Kidney capillary endothelial cell (primary cell): Measurements from ENCODE around the gene USP40.

Source experiments
- DNase-seq: peaks from one replicate; pipeline ENCODE4 v3.0.0-alpha.2; 2018; ENCODE audit warnings: low spot score

The USP40 gene

DNA sequence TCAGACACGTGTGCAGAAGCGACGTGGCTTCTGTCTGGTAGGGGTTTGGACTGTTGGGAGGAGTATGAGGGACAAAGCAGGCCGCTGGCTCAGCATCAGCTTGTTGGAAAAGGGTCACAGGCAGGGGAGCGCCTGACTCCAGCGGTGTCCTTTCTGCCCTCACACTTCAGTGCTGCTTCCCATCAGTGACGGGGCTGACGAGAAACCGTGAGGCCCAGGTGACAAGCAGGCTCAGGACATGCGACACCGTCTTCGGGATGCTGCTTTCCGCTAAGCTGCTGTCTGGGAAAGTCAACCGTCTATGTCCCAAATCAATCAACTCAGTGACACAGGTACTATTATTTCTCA, 90.5 kb downstream of the USP40 start:
- DNase-seq = no peak

GRCh38 chr2:233474308-233475160, 92.0 kb downstream of the USP40 start:
- DNase-seq = no peak

DNA sequence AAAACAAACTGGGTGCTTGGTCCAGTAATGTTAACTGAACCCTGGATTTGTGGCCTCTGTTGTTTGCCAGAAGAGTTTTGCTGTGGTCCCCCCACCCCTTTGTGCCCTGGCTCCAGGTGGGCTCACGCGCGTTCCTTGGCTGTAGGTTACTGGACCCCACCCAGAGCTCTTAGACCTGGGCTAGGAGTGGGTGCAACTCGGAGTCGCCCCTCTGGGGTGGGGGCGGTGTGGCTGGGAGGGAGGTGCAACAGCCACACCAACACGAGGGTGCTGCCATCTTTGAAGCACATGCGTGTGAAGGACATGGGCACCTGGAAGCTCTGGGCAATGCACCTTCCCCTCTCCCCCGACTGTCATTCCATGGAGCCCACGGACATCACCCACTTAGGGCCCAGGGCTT, 92.7 kb downstream of the USP40 start:
- no peak for DNase-seq

DNA sequence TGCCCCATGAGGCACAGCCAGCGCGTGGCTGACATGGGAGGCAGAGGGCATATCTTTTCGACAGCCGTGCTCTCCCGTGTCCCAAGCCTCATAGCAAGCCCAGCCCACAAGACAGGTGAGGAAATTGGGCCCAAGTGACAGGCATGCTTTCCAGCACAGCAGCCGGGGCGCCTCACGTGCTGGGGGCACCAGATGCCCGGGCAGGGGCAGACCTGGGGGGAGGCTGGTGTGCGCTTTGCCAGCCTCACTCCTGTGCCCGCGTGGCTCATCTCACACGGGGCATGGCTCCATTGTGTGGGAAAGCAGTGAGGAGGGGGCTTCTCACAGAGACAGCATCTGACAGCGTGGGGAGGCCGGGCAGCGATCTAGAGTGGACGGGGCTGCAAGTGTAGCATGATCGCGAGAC, 93.2 kb downstream of the USP40 start:
- no peak for DNase-seq

DNA sequence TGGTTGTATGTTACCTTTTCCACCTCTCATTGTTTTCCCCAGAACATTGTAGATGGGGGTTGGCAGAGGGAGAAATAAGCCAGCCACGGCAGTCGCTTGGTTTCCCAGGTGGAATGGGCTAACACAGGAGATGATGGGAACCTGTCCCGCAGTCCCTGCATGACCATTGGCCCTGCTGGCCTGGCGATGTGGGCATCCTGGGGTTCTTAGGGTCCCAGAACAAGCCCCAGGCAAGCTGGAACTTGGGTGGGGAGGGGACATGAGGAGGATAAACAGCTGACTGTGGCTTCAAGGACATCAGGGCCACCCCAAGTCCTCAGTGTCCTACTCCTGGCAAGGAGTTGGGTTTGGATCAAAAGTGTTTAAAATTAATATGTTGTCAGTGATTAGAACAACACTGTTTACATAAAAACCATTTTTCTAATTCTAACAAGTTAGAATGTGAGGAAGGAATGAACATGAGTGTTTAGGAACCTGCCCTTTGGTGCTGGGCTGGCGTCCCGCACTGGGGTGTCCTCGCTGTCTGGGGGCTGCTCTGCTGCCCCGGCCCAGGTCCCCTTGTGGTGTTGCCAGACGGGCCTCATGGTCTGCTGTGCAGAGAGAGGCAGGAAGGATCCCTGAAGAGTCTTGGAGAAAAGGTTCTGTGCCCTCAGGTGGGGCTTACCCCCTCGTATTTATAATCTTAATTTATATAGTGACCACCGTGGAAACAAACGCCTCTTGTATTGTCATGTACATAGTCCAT, 95.1 kb downstream of the USP40 start:
- no peak for DNase-seq

DNA sequence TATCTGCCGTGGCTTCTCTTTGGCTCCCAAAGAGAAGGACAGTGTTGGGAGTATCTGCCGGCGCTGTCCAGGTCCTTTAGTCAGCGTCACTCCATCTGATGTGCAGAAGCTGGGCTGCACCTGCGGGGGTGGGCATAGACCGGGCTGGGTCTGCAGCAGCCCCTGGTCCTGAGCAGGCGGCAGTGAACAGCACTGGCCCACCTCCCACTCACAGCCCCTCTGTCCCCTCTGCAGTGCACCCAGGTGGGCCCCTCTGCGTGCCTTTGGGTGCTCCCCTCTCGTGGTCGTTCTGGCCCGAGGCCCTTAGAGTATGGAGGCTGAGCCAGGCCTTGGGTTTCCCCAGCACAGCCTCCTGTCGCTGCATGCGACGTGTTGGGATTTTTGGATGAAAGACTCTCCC, 95.7 kb downstream of the USP40 start:
- DNase-seq = no peak

DNA sequence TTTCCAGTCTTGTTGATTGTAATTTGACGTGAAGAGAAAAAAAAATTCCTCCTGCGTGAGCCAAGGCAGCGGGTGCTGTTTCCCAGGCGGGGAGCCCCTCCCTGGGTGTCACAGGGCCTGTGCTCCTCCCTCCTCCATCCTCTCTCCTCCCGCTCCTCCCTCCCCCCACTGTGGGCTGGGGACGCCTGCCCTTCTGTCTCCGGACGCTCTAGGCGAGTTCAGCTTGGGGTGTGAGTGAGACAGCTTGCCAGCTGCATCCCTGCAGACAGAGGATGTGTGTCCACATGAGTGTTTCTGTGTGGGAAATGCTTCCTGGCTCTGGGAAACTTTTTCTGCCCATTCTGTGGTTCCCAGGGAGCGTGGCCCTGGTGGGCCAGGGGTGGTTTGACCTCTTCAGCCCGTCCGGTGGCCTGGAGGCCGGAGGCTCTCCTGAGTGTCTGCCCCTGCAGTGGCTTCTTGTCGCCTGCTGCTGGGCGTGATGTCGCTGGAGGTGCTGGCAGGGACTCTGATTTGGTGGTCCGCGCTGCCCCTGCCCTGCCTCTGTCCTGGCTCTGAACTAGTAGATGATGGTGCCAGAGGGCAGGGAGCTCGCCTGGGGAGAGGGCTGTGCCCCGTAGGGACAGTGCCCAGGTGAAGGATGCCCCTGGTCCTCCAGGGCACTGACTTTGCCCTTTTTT, 96.4 kb downstream of the USP40 start:
- no peak for DNase-seq

DNA sequence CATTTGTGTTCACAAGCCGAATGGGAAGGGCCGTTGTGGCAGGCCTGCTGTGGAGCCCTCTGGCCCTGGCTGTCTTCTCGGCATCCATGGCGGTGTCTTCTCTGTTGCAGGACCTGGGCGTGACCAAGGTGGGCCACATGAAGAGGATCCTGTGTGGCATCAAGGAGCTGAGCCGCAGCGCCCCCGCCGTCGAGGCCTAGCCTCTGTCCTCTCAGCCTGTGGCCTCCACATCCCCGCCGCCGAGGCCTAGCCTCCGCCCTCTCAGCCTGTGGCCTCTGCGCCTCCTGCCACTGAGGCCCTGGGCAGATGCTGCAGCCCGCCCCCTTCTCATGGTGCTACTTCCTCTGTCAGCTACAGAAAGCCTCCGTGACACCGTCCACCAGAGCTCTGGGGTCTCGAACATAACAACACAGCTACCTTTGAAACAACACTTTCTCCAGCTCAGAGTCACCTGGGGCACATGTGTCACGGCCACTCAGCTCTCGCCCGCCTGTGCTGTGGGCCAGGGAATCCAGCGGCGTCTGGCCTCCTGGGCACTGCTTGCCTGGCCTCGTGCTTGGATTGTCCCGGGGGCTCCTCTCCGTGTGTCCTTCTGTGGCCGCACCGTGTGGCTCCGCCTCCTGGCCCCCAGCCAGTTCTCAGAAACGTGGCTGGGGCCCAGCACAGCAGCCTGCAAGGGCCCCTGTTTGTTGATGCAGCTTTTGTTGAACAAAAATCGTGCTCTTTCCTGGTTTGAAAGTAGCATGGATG, 97.1 kb downstream of the USP40 start:
- DNase-seq = no peak

- no peak for DNase-seq
Observed at GRCh38 chr2:233468741-233469110, 97.9 kb downstream of the USP40 start.

DNA sequence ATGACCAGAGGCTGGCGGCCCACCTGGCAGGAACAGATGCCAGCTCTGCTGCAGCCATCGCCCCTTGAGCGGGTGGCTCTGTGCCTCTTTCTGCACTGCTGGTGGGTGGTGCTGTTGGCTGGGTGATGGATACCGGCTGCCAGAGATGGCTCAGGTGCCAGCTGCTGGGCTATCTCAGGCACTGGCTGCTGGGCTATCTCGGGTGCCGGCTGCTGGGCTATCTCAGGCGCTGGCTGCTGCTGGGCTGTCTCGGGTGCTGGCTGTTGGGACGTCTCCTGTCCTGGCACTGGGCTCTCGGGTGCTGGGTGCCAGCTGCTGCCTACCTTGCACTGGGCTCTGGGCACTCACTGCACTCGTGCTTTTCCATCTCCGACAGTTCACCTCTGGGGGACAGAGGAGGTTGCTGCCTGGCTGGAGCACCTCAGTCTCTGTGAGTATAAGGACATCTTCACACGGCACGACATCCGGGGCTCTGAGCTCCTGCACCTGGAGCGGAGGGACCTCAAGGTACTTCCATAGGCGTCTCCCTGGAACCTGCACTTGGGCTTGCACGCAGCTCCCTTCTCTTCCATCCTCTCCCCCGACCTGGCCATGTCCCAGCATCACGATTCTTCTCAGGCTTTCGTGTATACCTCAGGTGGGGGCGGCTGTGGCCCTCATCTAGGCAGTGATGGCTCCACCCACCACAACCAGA, 98.4 kb downstream of the USP40 start:
- no peak for DNase-seq

DNA sequence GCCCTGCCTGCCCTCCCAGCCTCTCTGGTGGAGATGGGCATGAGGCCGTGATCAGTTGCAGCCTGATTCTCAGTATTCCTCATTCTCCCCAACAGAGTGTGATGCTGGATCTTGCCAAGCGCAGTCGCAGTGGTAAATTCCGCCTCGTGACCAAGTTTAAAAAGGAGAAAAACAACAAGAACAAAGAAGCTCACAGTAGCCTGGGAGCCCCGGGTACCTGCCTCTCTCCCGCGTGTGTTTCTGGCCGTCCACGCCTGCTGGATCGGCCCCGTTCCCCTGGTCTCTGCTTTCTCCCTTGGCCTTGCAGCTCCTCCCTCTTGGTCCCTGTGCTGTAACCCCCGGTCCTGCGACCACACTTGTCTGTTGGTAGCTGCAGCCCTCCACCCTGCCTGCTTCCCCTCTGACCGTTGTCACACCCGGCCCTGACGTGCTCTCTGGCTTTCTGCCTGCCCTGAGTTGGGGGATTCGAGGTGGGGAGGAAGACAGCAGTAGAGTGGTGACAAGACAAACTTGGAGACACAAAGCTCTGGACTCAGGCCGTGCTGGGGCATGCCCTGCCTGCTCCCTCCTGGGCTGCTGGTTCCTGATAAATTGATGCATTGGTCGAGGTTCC, 99.5 kb downstream of the USP40 start:
- no peak for DNase-seq

DNA sequence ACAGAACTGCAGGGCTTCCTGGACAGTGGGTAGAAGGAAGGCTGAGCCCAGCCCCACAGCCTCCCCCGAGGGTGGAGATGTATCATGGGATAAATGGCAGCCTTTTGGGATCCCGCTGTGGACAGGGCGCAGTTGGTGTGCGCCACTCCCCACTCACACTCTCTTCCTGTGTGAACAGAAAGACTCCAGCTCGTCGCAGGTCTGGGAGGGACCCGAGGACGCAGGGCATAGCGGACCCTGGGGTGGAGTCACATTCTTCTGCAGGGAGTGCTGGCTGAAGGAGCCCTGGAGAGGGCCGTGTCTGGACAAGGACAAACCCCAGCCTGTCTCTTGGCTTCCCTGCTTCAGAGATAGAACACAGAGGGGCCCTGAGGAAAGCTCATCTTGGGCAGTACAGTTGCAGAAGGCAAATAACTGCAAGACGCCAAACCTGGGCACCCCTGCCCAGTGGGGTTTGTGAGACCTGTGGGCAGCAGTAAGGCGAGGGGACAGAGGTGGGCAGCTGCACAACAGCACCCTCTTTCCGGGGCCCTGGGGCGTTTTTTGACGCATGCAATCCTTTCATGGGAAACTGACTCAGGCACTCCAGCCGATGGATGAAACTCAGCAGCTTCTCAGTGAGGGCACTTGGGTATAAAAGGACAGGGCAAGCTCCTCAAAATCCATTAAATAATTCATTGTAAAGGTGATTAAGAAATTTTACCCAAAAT, 101.9 kb downstream of the USP40 start:
- no peak for DNase-seq

DNA sequence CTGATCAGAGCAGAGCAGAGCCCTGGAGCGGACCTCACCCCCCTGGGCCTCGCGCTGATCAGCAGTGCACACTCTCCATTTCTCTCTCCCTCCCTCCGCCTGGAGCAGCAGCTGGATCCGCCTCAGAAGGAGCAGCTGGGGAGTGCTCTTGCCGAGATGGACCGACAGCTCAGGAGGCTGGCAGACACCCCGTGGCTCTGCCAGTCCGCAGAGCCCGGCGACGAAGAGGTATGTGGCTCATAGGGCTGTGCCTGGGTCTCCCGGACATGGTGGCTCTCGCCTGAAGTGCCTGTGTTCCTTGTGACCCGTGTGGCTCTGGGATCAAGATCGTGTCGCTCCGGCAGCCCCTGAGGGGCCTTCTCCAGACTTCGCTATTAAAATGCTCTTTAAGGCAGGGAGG, 102.5 kb downstream of the USP40 start:
- no peak for DNase-seq

DNA sequence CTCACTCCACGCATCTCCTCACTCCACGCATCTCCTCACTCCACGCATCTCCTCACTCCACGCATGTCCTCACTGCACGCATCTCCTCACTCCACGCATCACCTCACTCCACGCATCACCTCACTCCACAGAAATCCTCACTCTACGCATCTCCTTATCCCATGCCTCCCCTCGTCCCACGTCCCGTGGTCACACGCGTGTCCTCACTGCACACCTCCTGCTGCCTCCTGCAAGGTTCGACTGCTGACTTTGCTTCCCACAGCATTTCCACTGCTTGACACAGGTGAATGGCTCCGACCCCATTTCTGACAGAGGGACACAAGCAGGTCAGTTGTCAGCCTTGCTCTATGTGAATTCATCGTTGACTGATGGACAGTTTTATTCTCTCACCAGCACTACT, 103.0 kb downstream of the USP40 start:
- DNase-seq = no peak

GRCh38 chr2:233462826-233463470, 103.6 kb downstream of the USP40 start:
- no peak for DNase-seq

DNA sequence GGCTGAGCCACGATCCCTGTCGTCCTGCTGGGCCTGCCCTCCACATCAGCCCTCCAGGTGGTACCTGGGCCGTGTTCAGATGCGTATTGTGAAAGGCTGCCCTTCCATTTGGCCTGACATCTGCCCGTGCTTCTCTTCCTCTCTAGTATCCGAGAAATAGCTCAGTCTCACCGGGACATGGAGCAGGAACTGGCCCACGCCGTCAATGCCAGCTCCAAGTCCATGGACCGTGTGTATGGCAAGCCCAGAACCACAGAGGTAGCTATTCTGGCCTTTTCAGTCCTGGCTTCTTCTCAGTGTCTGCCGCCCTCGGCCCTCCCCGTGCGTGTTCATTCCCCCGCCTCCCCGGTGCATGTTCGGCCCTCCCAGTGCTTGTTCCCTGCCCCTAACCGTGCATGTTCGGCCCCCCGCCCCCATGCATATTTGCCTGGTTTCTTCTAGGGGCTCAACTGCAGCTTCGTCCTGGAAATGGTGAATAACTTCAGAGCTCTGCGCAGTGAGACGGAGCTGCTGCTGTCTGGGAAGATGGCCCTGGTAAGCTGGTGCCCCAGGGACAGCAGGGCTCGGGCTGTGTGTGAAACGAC, 104.3 kb downstream of the USP40 start:
- no peak for DNase-seq

DNA sequence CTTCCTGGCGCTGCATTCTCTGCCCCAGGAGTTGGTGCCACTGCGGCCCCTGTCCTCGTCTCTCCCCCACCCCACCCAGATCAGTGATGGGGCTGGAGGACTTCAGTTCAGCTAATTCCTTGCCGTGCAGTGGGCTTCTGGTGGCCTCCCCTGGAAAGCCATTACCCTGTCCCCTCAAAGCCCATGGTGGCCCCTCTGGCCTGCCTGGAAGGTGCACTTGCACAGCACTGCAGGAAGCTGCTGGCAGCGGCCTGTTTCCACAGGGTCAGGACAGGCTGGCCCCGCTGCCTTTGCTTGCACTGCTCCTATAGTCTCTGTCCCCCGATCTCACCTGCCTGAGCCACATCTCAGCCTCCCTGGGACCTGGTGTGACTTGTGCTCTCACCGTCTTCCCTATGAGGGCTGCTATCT, 105.1 kb downstream of the USP40 start:
- DNase-seq = no peak

DNA sequence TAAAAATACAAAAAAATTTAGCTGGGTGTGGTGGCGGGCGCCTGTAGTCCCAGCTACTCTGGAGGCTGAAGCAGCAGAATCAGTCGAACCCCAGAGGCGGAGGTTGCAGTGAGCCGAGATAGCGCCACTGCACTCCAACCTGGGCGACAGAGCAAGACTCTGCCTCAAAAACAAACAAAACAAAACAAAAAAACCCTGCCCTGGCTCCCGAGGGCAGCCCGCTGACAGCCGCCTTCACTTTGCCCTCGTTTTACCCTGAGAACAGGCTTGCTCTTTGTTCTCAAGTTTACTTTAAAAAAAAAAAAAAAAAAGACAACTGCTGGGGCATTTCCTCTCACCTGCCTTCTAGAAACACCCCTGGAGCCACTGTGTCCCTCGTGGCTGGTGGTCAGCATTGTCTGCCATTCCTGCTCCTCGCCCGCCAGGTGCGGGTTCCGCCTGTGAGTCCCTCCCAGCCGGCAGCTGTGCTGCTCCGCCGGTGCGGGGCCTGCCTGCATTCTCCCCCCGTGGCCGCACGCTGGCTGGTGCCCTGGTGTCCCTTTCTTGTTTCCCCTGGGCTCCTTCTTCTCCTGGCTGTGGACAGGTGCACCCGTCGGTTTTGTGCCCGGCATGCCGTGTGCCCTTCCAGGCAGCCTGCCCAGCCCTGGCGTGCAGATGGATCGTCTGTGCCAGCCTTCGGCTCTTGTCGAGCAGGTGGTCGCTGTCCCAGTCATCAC, 105.7 kb downstream of the USP40 start:
- DNase-seq = no peak

- DNase-seq = no peak
Observed at GRCh38 chr2:233459426-233459825, 107.2 kb downstream of the USP40 start.
